IMR-90 (cell line): ENCODE data around the gene IRAK4. TPM values are rescaled to one million over a fixed set of nuclear protein-coding genes. Genes with fewer than 3 reads are reported as not detected.

ENCODE experiments used
- ATAC-seq: fragments of 200-7000 bp; cut with Tn5 transposase; 2 replicates; pipeline ENCODE4 v1.9.1; 2020; ENCODE audit warnings: low read depth, mild to moderate bottlenecking, moderate library complexity
- BruUV-seq: library from RNA; stranded (reverse); fragments of 400-500 nt; replicated peaks from 2 replicates; lab custom pipeline; 2021; lab: Mats Ljungman, UMichigan
- CTCF ChIA-PET: fragments of 300-600 bp; formaldehyde crosslinking; extraction: SDS; loops from one replicate; lab custom pipeline; 2021; ENCODE audit warnings: antibody characterized with exemption; lab: Yijun Ruan, JAX
- POLR2A ChIA-PET: fragments of 300-600 bp; sonication (Branson Sonifier 250); formaldehyde crosslinking; loops from one replicate; lab custom pipeline; 2022; ENCODE audit warnings: antibody characterized with exemption; ENCODE audit not compliant: unreplicated experiment; lab: Charles Lee
- DNase-seq: peaks from one replicate; pipeline ENCODE4 v3.0.0; 2013
- H2AFZ ChIP-seq: replicated peaks from 2 replicates; pipeline ENCODE3; 2013; ENCODE audit warnings: low read length, mild to moderate bottlenecking; ENCODE audit not compliant: poor library complexity
- H2AK5ac ChIP-seq: 2 replicates; pipeline ENCODE4 v1.6.1; 2013; ENCODE audit warnings: low read depth, low read length, inconsistent platforms
- H2AK9ac ChIP-seq: replicated peaks from 2 replicates; pipeline ENCODE3; 2013; ENCODE audit warnings: mild to moderate bottlenecking, low read depth, low read length, moderate library complexity; ENCODE audit not compliant: poor library complexity
- H2BK120ac ChIP-seq: 2 replicates; pipeline ENCODE4 v1.6.1; 2013; ENCODE audit warnings: low read depth, low read length, inconsistent platforms
- H2BK15ac ChIP-seq: 3 replicates; pipeline ENCODE4 v1.6.1; 2013; ENCODE audit warnings: low read depth, low read length, inconsistent platforms
- H2BK20ac ChIP-seq: 2 replicates; pipeline ENCODE4 v1.6.1; 2013; ENCODE audit warnings: low read depth, mild to moderate bottlenecking, inconsistent platforms, low read length, moderate library complexity
- H2BK5ac ChIP-seq: 2 replicates; pipeline ENCODE4 v1.6.1; 2013; ENCODE audit warnings: mild to moderate bottlenecking, low read depth, low read length, inconsistent platforms; ENCODE audit not compliant: poor library complexity, severe bottlenecking
- H3K14ac ChIP-seq: replicated peaks from 2 replicates; pipeline ENCODE4 v1.6.1; 2013; ENCODE audit warnings: low read depth, low read length, inconsistent platforms
- H3K18ac ChIP-seq: 2 replicates; pipeline ENCODE4 v1.6.1; 2013; ENCODE audit warnings: low read depth, low read length, control low read depth
- H3K23ac ChIP-seq: 2 replicates; pipeline ENCODE4 v1.6.1; 2013; ENCODE audit warnings: low read depth, low read length, inconsistent platforms
- H3K27ac ChIP-seq: 2 replicates; pipeline ENCODE4 v1.5.1; 2013; ENCODE audit warnings: mild to moderate bottlenecking, control low read depth, low read length; ENCODE audit not compliant: insufficient read depth
- H3K27me3 ChIP-seq: 2 replicates; pipeline ENCODE4 v1.6.1; 2013; ENCODE audit warnings: low read length; ENCODE audit not compliant: control insufficient read depth, insufficient read depth
- H3K36me3 ChIP-seq: 2 replicates; pipeline ENCODE4 v1.6.1; 2013; ENCODE audit warnings: low read length, mixed read lengths; ENCODE audit not compliant: control insufficient read depth, insufficient read depth
- H3K4ac ChIP-seq: 2 replicates; pipeline ENCODE4 v1.6.1; 2013; ENCODE audit warnings: low read depth, low read length, inconsistent platforms
- H3K4me1 ChIP-seq: 2 replicates; pipeline ENCODE4 v1.6.1; 2013; ENCODE audit warnings: low read length, mixed read lengths; ENCODE audit not compliant: control insufficient read depth, insufficient read depth
- H3K4me2 ChIP-seq: 2 replicates; pipeline ENCODE4 v1.6.1; 2013; ENCODE audit warnings: low read depth, mild to moderate bottlenecking, control low read depth, low read length, moderate library complexity
- H3K4me3 ChIP-seq: 2 replicates; pipeline ENCODE4 v1.5.1; 2013; ENCODE audit warnings: low read depth, mild to moderate bottlenecking, control low read depth, low read length, moderate library complexity; ENCODE audit not compliant: insufficient read depth
- H3K56ac ChIP-seq: 2 replicates; pipeline ENCODE4 v1.6.1; 2013; ENCODE audit warnings: low read length, inconsistent platforms; ENCODE audit not compliant: insufficient read depth; ENCODE audit errors: extremely low read depth
- H3K79me1 ChIP-seq, 2 experiments: 2 replicates each; pipeline ENCODE4 v1.6.1; 2013; ENCODE audit warnings: low read length in 2 of 2, inconsistent platforms in 1 of 2, low read depth in 1 of 2
- H3K9ac ChIP-seq: 2 replicates; pipeline ENCODE4 v1.6.1; 2013; ENCODE audit warnings: low read depth, low read length, control low read depth
- H3K9me1 ChIP-seq: 2 replicates; pipeline ENCODE4 v1.6.1; 2013; ENCODE audit warnings: low read length, inconsistent platforms; ENCODE audit not compliant: insufficient read depth
- H3K9me3 ChIP-seq: 2 replicates; pipeline ENCODE4 v1.6.1; 2013; ENCODE audit warnings: low read length; ENCODE audit not compliant: control insufficient read depth, insufficient read depth
- H4K20me1 ChIP-seq: 2 replicates; pipeline ENCODE4 v1.6.1; 2013; ENCODE audit warnings: low read length, inconsistent platforms; ENCODE audit not compliant: insufficient read depth
- H4K5ac ChIP-seq: 2 replicates; pipeline ENCODE4 v1.6.1; 2013; ENCODE audit warnings: mild to moderate bottlenecking, low read depth, low read length, control low read depth
- H4K8ac ChIP-seq, 2 experiments: 2 replicates each; pipeline ENCODE4 v1.6.1; 2013; ENCODE audit warnings: low read depth in 2 of 2, low read length in 2 of 2, control low read depth in 1 of 2, inconsistent platforms in 1 of 2
- H4K91ac ChIP-seq: 2 replicates; pipeline ENCODE4 v1.6.1; 2013; ENCODE audit warnings: low read depth, low read length, inconsistent platforms; ENCODE audit not compliant: insufficient read depth
- FOS ChIP-seq: fragments of 150-350 bp; IDR thresholded peaks from 2 replicates; pipeline ENCODE4 v1.6.1; 2016; ENCODE audit warnings: low read depth, low read length
- WGBS, 2 experiments: methylation state at CpG; one replicate each; pipeline versions ENCODE4 v1.1.5 to v1.1.7; 2013; ENCODE audit warnings: missing lambda C conversion rate in 2 of 2; ENCODE audit not compliant: insufficient read length in 1 of 2; ENCODE audit errors: extremely low coverage in 2 of 2; 5-methylcytosine and 5-hydroxymethylcytosine counted together
- dilution Hi-C: fragments of 300-500 bp; cut with HindIII; formaldehyde crosslinking; loops from one replicate; pipeline ENCODE4 v1.14.3; 2018; ENCODE audit warnings: low sequenced_read_pairs; ENCODE audit not compliant: unreplicated experiment
- in situ Hi-C: fragments of 300-500 bp; cut with MboI; formaldehyde crosslinking; loops from 3 replicates; pipeline ENCODE4 v1.14.3; 2019; ENCODE audit warnings: low sequenced_read_pairs, inconsistent platforms, mixed read lengths
- intact Hi-C: fragments of 100-400 bp; cut with micrococcal nuclease; formaldehyde crosslinking; loops from 2 replicates; pipeline ENCODE4 v1.10.0; 2022
- polyA plus RNA-seq, 3 experiments: library from polyadenylated mRNA; depleted of rRNA; stranded (reverse); fragments of >200 nt; gene quantifications; 2 replicates each; pipeline ENCODE4 v1.2.3, GENCODE V29; 2012; ENCODE audit warnings: low replicate concordance in 1 of 3
- total RNA-seq: library from RNA; depleted of rRNA; stranded (reverse); fragments of >200 nt; gene quantifications from 2 replicates; pipeline ENCODE4 v1.2.3, GENCODE V29; 2012

The IRAK4 gene
- total and polyA plus RNA-seq, 2 of the 4 experiments (the other 2 are of a cell fraction) = 12.6 to 27.6 TPM

DNA sequence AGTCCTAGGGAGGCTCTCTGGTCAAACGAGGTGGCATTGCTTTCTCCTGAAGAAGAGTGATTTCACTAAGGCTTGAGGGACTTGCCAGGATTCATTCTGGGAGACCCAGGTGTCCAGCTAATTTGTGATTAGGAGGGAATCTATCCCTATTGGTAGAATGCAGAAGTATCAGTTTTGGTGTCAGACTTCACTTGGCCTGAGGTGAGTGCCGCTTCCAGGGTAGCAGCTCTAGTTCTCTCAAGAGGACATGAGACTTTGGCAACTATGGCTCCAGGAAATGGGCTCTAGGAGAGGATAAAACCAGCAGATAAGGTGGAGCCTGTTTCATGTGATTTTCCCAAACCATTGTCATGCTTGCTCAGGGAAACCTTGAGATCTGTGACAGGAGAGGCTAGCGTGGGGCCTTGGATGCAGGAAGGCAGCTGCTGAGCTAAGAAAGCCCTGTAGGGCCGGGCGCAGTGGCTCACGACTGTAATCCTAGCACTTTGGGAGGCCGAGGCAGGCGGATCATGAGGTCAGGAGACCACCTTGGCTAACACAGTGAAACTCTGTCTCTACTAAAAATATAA, 65.5 kb downstream of the IRAK4 start:
- ATAC-seq = no peak
- Histone ChIP-seq H4K91ac (no peak overlapping the region), H3K23ac (no peak overlapping the region), H4K20me1 (no peaks in the 10 kb centered on the region), H3K4me3 (no peak overlapping the region), H3K18ac (no peak overlapping the region), H3K79me1 (no peaks in the 10 kb centered on the region), H3K4ac (no peak overlapping the region), H3K14ac (no peak overlapping the region), H2BK20ac (no peak overlapping the region), H4K5ac (no peak overlapping the region), H2BK15ac (no peak overlapping the region), H2BK5ac (no peak overlapping the region), H2AK5ac (no peak overlapping the region), H3K4me2 (no peak overlapping the region), H2BK120ac (no peak overlapping the region), H3K36me3 (no peaks in the 10 kb centered on the region), H3K9me1 (no peaks in the 10 kb centered on the region), H3K27ac (no peak overlapping the region), H3K4me1 (peaks cover under 1% of the 10 kb centered on the region; the same call in 1 of the 2 replicates), H3K56ac (no peak overlapping the region), H3K27me3 (no peaks in the 10 kb centered on the region), H2AK9ac (no peak overlapping the region), H4K8ac (no peak overlapping the region), H3K9ac (no peak overlapping the region), H3K9me3 (no peaks in the 10 kb centered on the region), H2AFZ (no peak overlapping the region)
- POLR2A ChIA-PET = no interaction called here
- BruUV-seq = no TSS peak
- TF ChIP-seq FOS = no peak
- intact Hi-C loops = no loop called here
- 100% methylated on average over 1 of the region's 8 CpGs; no CpG with 5 or more reads in 1 of the 2 experiments for WGBS, 2 experiments
- in situ Hi-C loops = no loop called here
- dilution Hi-C loops = no loop called here
- no peak for DNase-seq
- CTCF ChIA-PET = interaction anchor here (0.6 kb wide), 1 partner anchor 161 kb away, joined by 3 read pairs; no protein-coding TSS in a partner anchor
